DND-41 (cell line): ENCODE data around the gene RALBP1.

Experiments used
- ATAC-seq: fragments of 200-7000 bp; cut with Tn5 transposase; 3 replicates; pipeline ENCODE4 v1.9.1; 2021; ENCODE audit warnings: low read depth; ENCODE audit not compliant: insufficient read depth
- DNase-seq: peaks from one replicate; pipeline ENCODE4 v3.0.0-alpha.2; 2020
- H2AFZ ChIP-seq: 2 replicates; pipeline ENCODE4 v1.6.0; 2012; ENCODE audit warnings: low read depth, low read length
- H3K27ac ChIP-seq: 2 replicates; pipeline ENCODE4 v1.5.1; 2012; ENCODE audit warnings: low read length, inconsistent platforms
- H3K27me3 ChIP-seq: fragments of 200-600 bp; sonication (generic); 2 replicates; pipeline ENCODE4 v1.6.0; 2012; ENCODE audit warnings: low read length, mild to moderate bottlenecking, inconsistent platforms; ENCODE audit not compliant: insufficient read depth, poor library complexity
- H3K36me3 ChIP-seq: 2 replicates; pipeline ENCODE4 v1.5.1; 2012; ENCODE audit warnings: low read length, inconsistent platforms; ENCODE audit not compliant: insufficient read depth
- H3K4me1 ChIP-seq: 2 replicates; pipeline ENCODE4 v1.5.1; 2012; ENCODE audit warnings: mild to moderate bottlenecking, low read length; ENCODE audit not compliant: insufficient read depth
- H3K4me2 ChIP-seq: 2 replicates; pipeline ENCODE4 v1.6.0; 2012; ENCODE audit warnings: mild to moderate bottlenecking, moderate library complexity, low read length, inconsistent platforms; ENCODE audit not compliant: insufficient read depth
- H3K4me3 ChIP-seq, 2 experiments: fragments of 200-600 bp in 1 of 2; shearing (Covaris generic) in 1 of 2; 2 replicates each; pipeline ENCODE4 v1.5.1; 2012 to 2016; ENCODE audit warnings: inconsistent platforms in 2 of 2, low read length in 2 of 2, mild to moderate bottlenecking in 2 of 2, low read depth in 1 of 2, moderate library complexity in 1 of 2
- H3K79me2 ChIP-seq: 2 replicates; pipeline ENCODE4 v1.6.0; 2012; ENCODE audit warnings: low read length, inconsistent platforms; ENCODE audit not compliant: insufficient read depth
- H3K9ac ChIP-seq: 2 replicates; pipeline ENCODE4 v1.6.0; 2012; ENCODE audit warnings: low read depth, mild to moderate bottlenecking, inconsistent platforms, low read length, moderate library complexity
- H3K9me3 ChIP-seq: 2 replicates; pipeline ENCODE4 v1.5.1; 2012; ENCODE audit warnings: low read length, moderate library complexity, mild to moderate bottlenecking, inconsistent platforms; ENCODE audit not compliant: insufficient read depth, severe bottlenecking
- H4K20me1 ChIP-seq: 2 replicates; pipeline ENCODE4 v1.6.0; 2012; ENCODE audit warnings: low read length; ENCODE audit not compliant: insufficient read depth
- CTCF ChIP-seq: IDR thresholded peaks from 2 replicates; pipeline ENCODE4 v1.5.1; 2012; ENCODE audit warnings: borderline replicate concordance, low read length, moderate library complexity, mild to moderate bottlenecking; ENCODE audit not compliant: poor library complexity, severe bottlenecking; ENCODE audit errors: extremely low read depth
- EZH2 ChIP-seq: IDR thresholded peaks from 3 replicates; pipeline ENCODE4 v1.6.1; 2012; ENCODE audit warnings: borderline replicate concordance, low read depth, mild to moderate bottlenecking, moderate library complexity, low read length, inconsistent platforms; ENCODE audit not compliant: severe bottlenecking

RALBP1 gene

GRCh38 chr18:9455718-9456511 lies 19.4 kb upstream of the RALBP1 start:
- H3K79me2 ChIP-seq = no peaks in the 10 kb centered on the region
- peaks cover 5% of the 10 kb centered on the region for H3K9me3 ChIP-seq
- DNase-seq (no peak), ATAC-seq (no peak)
- no peak overlapping the region for H3K4me3 ChIP-seq
- H3K4me2 ChIP-seq = no peak overlapping the region
- no peak overlapping the region for H2AFZ ChIP-seq
- no peaks in the 10 kb centered on the region for H4K20me1 ChIP-seq
- no peaks in the 10 kb centered on the region for H3K4me1 ChIP-seq
- no peak overlapping the region for H3K27ac ChIP-seq
- H3K9ac ChIP-seq = no peak overlapping the region
- TF ChIP-seq CTCF (no peak), EZH2 (no peak)
- no peaks in the 10 kb centered on the region for H3K36me3 ChIP-seq
- no peaks in the 10 kb centered on the region for H3K27me3 ChIP-seq

GRCh38 chr18:9466127-9466526 lies 9.2 kb upstream of the RALBP1 start:
- ATAC-seq (no peak), DNase-seq (no peak)
- H3K79me2 ChIP-seq = no peaks in the 10 kb centered on the region
- H2AFZ ChIP-seq = no peak overlapping the region
- TF ChIP-seq CTCF (no peak), EZH2 (no peak)
- no peaks in the 10 kb centered on the region for H3K36me3 ChIP-seq
- H3K9me3 ChIP-seq = peaks cover 15% of the 10 kb centered on the region
- no peak overlapping the region for H3K27ac ChIP-seq
- H3K9ac ChIP-seq = no peak overlapping the region
- H3K4me1 ChIP-seq = no peaks in the 10 kb centered on the region
- no peak overlapping the region for H3K4me2 ChIP-seq
- no peaks in the 10 kb centered on the region for H4K20me1 ChIP-seq
- peaks cover 2% of the 10 kb centered on the region for H3K27me3 ChIP-seq
- no peak overlapping the region for H3K4me3 ChIP-seq

- no peak overlapping the region for H3K9ac ChIP-seq
- no peak for TF ChIP-seq EZH2
- no peak for TF ChIP-seq CTCF
- H3K27ac ChIP-seq = no peak overlapping the region
- H3K4me3 ChIP-seq = no peak overlapping the region
- ATAC-seq (no peak), DNase-seq (no peak)
- H3K79me2 ChIP-seq = no peaks in the 10 kb centered on the region
- H3K27me3 ChIP-seq = no peaks in the 10 kb centered on the region
- no peaks in the 10 kb centered on the region for H3K36me3 ChIP-seq
- no peak overlapping the region for H2AFZ ChIP-seq
- no peaks in the 10 kb centered on the region for H3K4me1 ChIP-seq
- H3K9me3 ChIP-seq = peaks cover 15% of the 10 kb centered on the region
- no peak overlapping the region for H3K4me2 ChIP-seq
- H4K20me1 ChIP-seq = no peaks in the 10 kb centered on the region
These were observed 8.5 kb upstream of the RALBP1 start for GRCh38 chr18:9466846-9467245.

- Histone ChIP-seq H3K36me3 (no peaks in the 10 kb centered on the region), H4K20me1 (no peaks in the 10 kb centered on the region), H3K79me2 (no peaks in the 10 kb centered on the region), H3K27me3 (no peaks in the 10 kb centered on the region), H3K4me2 (no peak overlapping the region), H3K4me1 (peaks cover under 1% of the 10 kb centered on the region), H2AFZ (no peak overlapping the region), H3K9me3 (peaks cover 15% of the 10 kb centered on the region), H3K4me3 (no peak overlapping the region), H3K9ac (no peak overlapping the region), H3K27ac (no peak overlapping the region)
- no peak for ATAC-seq
- no peak for DNase-seq
- TF ChIP-seq EZH2 = no peak
- TF ChIP-seq CTCF = no peak
These were observed 6.3 kb upstream of the RALBP1 start for GRCh38 chr18:9468998-9469397.
